GM18499 (cell line): ENCODE data around the gene GPR62.
A peak's percentile ranks its signal among the peaks of the same experiment; 100 is the strongest.

Source experiments
- ATAC-seq: cut with Tn5 transposase; IDR thresholded peaks from one replicate; pipeline ENCODE4 v1.9.1; 2021; ENCODE audit warnings: moderate number of reproducible peaks; ENCODE audit not compliant: insufficient read depth, unreplicated experiment

GPR62 gene

DNA sequence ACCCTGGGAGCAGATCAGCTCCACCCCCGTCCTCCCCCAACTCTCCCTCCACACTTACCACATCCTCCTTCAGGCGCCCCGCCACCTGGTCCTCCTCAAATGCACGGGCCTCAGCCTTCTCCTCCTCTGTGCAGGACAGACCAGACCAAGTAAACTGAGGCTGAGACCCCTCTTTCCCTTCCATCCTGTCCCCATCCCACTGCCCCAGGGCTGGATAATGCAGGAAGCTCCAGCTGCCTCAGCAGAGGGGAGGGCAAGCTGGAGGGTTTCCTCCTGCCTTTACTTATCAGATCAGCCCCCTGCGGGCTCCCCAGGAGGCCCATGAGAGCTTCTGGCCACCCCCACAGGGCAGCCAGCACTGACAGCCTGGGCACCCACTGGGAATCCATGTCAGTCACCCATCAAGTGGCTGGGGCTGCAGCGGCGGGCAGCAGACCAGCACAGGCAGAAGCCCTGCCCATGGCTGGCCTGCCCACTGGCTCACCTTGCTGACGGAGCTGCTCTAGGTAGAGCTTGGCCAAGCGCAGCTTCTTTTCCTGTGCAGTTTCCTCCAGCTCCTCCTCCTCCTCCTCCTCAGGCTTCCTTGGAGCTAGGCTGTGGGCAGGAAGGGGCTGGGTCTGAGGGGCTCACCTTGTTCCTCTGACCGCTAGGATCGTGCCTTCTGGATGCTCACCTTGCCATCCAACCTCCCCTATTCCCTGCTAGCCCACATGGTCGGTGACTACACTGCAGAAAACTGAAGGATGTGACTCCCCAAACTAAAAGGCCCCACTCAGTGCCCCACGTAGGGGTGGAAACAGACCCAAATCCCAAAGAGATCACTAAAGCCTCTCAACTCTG, 17.4 kb upstream of the GPR62 start:
- no peak for ATAC-seq

DNA sequence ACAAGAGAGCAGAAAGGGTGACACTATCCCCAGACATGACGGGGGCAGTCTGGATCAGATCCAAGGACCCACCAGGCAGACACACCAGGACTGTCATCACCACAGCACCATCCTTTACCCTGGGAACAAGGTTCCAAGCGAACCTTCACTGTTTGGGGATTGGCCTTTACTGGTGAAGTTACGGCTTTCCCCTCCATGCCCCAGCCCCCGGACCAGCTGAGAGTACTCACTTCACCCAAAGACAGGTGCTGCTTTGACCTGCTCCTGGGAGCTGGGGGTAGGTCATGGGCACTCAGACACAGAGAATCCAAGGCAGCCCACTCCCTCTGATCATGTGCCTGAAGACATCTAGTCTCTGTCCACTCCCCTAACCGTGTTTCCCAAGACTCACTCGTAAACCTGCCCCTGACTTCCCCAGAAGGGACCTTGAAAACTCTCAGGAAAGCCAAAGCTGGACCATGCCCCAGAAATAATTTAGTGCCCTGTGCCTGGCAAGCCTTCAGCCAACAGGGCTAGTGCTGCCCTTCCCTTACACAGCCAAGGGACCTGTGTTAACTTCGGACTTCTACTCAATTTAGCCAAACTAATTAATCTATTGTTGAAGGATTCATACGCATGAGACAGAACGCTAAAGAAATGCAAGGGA, 16.3 kb upstream of the GPR62 start:
- ATAC-seq, result no peak

DNA sequence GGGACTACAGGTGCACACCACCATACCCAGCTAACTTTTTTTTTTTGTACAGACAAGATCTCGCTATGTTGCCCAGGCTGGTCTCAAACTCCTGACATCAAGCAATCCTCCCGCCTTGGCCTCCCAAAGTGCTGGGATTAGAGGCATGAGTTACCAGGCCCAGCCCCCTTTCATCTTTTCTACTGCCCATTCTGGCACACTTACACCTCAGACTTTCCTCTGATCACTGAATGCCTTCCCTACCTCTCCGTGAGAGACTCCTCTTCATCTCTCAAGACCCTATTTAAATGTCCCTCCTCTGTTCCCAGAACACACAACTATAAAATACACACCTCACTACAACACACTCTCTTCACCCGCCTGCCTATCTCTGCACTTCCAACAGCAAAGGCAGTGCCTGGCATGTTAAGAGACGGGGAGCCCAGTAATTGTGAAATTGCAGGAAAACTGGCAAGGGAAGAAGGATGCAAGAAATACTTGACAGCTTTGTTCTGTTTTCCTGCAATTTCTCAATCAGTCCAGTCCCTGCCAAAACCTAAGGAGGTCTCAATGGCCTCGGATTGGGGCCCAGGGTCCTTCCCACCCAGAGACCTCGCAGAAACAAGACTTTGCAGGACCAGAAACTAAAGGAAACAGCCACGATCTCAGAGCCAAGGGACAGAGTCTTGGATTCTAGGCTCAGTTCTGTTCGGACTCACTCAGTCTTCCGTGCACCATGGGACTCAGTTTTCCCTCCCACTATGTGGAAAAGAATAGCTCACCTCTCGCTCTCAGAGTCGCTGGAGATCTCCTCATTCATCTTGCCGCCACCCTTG, 14.3 kb upstream of the GPR62 start:
- no peak for ATAC-seq

DNA sequence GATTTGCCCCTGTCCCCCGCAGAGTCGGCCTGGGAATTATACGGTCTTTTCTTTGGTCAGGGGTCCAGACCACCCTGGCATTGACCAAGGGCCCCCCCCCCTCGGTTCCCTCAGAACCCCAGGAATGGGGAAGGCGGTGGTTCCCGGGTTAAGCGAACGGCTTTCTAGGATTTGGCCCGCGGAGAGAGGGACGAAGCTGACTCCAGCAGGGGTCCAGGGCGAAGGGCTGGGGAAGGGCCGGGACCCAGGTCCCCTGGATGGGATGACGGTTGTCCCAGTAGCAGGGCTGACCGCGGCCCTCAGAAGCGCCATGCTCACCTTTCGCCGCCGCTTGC, 13.8 kb upstream of the GPR62 start:
- no peak for ATAC-seq

DNA sequence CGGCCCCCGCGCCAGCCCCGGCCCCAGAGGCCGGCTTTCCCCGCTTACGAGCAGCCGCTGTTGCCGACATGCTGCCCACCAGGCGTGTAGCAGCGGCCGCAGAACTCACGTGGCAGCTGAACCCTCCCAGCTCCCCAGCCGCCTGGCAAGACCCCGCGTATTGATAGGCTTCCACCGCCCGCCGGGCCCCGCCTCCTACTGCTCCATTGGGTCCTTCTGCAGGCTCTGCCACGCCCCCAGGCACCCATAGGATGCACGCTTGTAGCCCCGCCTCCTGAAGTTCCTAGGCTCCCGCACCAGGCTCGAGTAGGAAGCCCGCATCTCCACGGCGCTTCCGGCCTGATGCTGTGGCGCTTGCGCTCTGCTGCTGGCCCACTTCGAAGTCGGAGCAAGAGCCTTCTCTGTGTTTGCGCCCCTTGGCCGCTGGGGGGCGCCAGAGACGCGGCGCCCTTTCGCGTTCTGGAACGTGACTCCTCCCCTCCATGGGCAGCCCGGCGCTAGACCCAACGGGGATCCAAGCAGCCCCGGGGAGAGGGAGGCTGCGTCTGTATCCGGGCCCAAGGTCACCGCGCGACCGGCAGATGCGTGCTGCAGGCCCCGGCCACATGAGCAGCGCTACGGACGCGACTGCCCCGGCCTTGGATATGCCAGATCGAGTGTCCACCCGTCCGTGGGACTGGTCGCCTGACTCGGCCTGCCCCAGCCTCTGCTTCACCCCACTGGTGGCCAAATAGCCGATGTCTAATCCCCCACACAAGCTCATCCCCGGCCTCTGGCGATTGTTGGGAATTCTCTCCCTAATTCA, 13.2 kb upstream of the GPR62 start, which contains the start of the genes PARP3 and RRP9:
PARP3 (plus strand) TSS at position 566 of the 805 bp plus-strand sequence. CDS start 993 bp downstream, outside the sequence.
RRP9 (minus strand) TSS at position 107 of the 805 bp plus-strand sequence; CDS start at position 70, 37 bp downstream.
- peak; percentile 94 for ATAC-seq

DNA sequence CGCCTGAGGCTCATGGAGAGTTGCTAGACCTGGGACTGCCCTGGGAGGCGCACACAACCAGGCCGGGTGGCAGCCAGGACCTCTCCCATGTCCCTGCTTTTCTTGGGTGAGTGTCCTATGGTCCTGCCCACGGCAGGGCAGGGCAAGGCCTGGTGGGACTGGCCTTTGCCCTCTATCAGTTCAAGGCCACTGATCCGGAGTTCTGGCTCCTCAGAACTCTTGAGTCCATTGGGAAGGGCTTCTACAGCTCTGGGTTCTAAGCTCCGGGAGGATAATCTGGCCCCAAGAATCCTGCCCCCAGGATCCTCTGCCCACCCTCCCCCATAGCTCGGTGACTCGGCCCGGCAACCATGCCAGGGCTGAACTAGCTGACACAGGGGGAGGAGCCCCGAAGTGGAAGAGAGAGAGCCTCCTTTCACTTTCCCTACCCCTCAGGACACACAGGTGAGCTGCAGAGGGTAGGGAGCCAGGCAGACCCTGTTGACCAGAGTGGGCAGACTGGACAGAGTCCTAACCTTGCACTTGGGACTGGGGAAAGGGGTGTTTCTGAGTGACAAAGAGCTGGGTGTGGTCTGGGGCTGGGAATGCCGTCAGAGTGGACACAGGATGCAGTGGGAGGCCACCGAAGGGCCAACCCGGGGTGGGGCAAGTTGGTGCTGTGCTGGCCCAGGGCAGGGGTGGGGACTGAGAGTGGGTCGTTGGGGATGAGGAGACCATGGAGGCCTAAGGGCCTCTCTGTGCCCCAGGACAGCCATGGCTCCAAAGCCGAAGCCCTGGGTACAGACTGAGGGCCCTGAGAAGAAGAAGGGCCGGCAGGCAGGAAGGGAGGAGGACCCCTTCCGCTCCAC, 12.4 kb upstream of the GPR62 start:
- no peak for ATAC-seq

DNA sequence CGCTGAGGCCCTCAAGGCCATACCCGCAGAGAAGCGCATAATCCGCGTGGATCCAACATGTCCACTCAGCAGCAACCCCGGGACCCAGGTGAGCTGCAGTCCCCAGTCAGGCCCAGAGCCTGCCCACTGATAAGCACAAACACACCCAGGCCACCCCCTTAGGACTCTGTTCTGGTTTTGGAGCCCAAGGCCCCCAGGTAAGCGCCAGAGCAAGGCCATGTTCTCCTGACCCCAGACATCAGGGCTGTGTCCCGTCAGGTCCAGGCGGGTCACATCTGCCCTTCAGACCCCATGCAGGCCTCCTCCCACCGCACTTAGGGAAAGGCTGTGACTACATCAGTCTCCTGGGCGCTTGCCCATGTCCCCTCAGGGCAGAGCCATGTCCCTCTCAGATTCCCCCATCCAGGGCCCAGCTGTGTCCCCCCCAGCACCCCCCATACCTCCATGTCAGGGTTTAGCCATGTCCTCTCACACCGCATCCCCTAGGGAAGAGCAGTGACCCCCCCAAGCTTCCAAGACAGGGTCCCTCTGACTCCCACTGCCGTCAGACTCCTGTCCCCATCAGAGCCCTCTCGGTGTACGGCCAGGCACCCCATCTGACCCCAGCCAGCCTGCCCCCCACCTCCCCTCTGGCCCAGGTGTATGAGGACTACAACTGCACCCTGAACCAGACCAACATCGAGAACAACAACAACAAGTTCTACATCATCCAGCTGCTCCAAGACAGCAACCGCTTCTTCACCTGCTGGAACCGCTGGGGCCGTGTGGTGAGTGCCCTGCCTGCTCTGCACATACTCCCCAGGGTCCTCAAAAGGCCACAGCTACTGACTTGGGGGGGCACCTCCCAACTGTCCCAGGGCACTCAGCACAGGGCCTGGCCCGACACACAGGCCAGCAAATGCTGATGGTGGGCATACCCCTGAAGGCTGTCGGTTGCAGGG, 11.5 kb upstream of the GPR62 start:
- ATAC-seq, result no peak

DNA sequence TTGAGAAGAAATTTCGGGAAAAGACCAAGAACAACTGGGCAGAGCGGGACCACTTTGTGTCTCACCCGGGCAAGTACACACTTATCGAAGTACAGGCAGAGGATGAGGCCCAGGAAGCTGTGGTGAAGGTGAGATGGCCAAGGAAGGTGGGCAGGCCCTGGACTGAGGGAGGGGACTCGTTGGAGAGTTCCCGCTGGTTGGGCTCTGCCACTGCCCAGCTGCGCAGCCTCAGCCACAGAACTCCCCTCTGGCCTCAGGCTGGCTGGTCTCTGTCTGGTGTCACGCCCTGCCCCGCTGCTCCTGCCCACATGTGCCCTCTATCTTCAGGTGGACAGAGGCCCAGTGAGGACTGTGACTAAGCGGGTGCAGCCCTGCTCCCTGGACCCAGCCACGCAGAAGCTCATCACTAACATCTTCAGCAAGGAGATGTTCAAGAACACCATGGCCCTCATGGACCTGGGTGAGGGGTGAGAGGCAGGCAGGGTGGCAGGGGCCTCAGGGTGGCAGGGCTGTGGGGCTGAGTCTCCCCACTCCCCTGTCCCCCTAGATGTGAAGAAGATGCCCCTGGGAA, 10.6 kb upstream of the GPR62 start:
- no peak for ATAC-seq

DNA sequence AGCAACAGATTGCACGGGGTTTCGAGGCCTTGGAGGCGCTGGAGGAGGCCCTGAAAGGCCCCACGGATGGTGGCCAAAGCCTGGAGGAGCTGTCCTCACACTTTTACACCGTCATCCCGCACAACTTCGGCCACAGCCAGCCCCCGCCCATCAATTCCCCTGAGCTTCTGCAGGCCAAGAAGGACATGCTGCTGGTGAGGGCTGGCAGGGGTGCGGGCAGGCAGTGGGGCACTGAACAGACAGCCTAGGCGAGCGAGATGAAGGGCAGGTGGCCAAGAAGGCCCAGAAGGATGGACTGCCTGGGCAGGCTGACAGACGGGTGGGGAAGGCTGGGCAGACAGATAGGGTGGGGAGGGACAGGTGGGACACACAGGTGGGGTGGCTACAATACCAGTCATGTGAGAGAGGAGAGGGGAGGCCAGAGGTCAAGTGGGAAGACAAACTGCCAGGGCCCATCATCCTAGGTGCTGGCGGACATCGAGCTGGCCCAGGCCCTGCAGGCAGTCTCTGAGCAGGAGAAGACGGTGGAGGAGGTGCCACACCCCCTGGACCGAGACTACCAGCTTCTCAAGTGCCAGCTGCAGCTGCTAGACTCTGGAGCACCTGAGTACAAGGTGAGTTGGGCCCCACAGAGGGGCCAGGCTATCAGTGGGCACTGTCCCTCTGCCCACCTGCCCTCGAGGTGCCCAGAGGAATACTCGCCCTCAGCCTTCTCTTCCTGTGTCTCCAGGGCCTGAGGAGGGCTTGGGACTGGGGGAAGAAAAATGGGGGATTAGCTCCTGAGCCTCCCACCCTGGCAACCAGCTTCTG, 9.9 kb upstream of the GPR62 start:
- ATAC-seq, result no peak

DNA sequence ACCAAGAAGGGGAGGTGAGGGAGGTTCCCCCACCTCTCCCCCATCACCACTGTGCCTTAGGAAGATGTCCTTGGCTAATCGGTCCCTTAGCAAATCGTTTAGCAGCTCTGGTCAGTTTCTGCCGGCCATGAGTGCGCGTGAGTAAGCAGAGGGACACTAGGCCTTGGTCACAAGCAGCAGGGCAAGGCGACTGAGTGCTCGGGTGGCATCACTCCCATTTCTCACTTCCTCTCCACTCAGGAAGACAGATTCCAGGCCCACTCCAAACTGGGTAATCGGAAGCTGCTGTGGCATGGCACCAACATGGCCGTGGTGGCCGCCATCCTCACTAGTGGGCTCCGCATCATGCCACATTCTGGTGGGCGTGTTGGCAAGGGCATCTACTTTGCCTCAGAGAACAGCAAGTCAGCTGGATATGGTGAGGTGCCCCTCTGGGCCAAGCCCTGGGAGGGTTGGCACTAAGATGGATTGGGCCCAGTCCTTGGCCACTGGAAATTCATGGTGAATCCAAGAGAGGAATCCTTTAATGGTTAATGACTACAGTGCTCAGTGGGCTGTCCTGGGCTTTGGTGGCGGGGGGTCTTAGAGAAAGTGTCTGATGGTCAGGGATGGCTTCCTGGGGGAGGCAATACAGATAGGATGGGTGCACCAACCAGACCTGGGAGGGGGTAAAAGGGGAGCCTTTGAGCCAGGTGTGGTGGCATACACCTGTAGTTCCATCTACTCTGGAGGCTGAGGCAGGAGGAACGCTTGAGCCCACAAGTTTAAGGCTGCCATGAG, 9.1 kb upstream of the GPR62 start:
- ATAC-seq, result no peak

DNA sequence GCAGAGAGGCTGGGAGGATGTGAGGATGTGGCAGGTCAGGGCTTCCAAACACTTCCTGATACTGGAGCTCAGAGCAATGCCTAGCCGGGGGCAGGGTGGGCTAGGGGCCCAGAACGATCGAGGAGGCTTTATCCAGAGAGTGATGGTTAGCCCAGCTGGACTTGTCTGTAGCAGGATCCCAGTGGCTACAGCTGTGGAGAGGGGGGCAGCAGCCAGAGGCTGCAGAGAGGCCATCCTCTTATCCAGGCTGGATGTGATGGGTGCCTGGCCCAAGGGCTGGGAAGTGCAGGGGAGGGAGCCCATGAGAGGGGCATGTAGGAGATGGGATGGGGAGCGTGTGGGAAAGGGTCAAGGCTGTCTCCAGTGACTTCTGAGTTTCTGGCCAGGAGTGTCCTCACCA, 8.4 kb upstream of the GPR62 start:
- ATAC-seq, result no peak

DNA sequence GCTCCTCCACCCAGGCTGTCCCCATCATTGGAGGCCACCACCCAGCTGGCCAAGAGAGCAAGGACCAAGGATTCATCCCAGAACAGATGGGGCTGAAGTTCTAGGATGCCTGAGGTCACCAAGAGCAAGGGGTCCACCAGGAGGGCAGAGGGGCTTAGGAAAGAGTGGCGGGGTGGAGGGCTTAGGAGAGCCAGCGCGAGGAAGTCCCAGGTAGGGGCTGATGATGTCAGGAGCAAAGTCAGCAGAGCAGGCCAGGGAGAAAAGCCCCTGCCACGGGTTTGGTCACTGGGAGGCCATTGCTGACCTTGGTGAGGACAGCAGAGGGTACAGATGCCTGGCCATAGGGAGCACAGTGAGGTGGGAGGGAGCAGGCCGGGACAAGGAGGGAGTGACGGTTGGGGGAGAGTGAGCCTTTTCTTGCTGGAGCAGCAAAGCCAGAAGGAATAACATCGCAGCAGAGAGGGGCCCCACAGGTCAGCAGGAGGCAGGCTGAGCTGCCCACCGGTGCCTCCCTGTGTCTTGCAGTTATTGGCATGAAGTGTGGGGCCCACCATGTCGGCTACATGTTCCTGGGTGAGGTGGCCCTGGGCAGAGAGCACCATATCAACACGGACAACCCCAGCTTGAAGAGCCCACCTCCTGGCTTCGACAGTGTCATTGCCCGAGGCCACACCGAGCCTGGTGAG, 7.8 kb upstream of the GPR62 start:
- ATAC-seq, result no peak

DNA sequence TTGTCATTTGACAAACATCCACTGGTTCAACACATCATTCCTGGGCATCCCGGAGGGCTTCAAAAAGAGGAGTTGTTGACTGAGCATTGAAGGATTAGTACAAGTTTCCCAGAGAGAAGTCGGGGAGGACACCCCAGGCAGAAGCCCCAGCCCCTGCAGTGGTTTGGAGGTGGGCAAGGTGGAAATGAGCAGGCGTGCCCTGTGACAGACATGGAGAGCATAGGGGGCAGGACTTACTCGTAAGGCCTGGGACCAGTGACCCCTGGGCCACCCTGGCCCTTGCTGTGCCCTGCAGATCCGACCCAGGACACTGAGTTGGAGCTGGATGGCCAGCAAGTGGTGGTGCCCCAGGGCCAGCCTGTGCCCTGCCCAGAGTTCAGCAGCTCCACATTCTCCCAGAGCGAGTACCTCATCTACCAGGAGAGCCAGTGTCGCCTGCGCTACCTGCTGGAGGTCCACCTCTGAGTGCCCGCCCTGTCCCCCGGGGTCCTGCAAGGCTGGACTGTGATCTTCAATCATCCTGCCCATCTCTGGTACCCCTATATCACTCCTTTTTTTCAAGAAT, 7.1 kb upstream of the GPR62 start:
- no peak for ATAC-seq

DNA sequence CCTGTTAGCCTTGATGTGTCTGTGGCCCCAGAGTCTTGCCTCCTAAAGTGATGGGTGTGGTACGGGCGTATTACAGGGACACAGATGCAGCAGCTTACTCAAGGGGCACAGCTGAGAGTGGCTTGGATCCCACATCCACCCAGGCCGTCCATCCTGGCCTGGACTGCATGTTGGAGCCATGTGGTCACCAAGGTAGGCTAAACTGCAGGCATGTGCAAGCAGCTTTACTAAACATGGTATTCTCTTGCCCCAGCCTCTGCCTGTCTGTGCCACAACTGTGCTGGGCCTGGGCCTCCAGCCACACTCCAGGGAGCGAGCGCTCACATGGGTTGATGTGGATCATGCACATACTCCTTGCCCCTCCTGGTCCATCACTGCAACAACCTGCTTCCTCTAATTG, 6.1 kb upstream of the GPR62 start:
- ATAC-seq, result no peak

DNA sequence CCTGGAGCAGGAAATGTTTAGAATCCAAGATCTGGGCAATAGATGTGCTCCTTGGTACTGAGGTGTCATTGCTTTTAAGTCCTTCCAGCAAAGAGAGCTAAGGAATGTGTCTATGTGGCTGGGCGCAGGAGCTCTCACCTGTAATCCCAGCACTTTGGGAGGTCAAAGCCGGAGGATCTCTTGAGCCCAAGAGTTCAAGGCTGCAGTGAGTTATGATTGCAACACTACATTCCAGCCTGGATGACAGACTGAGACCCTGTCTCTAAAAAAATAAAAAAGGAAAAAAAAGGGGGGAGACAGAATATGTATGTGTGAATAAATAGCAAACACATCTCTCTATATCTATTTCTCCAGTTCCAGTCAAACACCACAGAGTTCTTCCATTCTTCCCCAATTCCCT, 4.3 kb upstream of the GPR62 start:
- ATAC-seq, result no peak
